ENCODE data around the gene SH3RF3.

SH3RF3 gene

GRCh38 chr2:109439986-109440385, 311.0 kb downstream of the SH3RF3 start:
- peak; percentile 43 for DNase-seq (ENCODE audit: low spot score)
- H3K27ac ChIP-seq: peak overlapping the region; percentile 91 to 99
- TF ChIP-seq CTCF (IDR thresholded peaks at IDR 0.05): no peak
- no peak overlapping the region for H3K4me3 ChIP-seq

- DNase-seq (ENCODE audit: low spot score): peak; percentile 74
- H3K27ac ChIP-seq: peak overlapping the region; percentile 91 to 99
- TF ChIP-seq CTCF (IDR thresholded peaks at IDR 0.05): no peak
- no peak overlapping the region for H3K4me3 ChIP-seq
Observed at GRCh38 chr2:109440499-109441156, 311.6 kb downstream of the SH3RF3 start.

- no peak for TF ChIP-seq CTCF (IDR thresholded peaks at IDR 0.05)
- Histone ChIP-seq H3K4me3 (no peak overlapping the region), H3K27ac (no peak overlapping the region)
- DNase-seq (ENCODE audit: low spot score): no peak
Observed at GRCh38 chr2:109442715-109443319, 313.8 kb downstream of the SH3RF3 start.

- Histone ChIP-seq H3K27ac (no peak overlapping the region), H3K4me3 (no peak overlapping the region)
- no peak for DNase-seq (ENCODE audit: low spot score)
- TF ChIP-seq CTCF (IDR thresholded peaks at IDR 0.05): no peak
Observed at GRCh38 chr2:109444916-109445315, 315.9 kb downstream of the SH3RF3 start.

- peak; percentile 73 for DNase-seq (ENCODE audit: low spot score)
- no peak for TF ChIP-seq CTCF (IDR thresholded peaks at IDR 0.05)
- Histone ChIP-seq H3K27ac (peak overlapping the region; percentile 73 to 92), H3K4me3 (no peak overlapping the region)
Observed at GRCh38 chr2:109446278-109447131, 317.5 kb downstream of the SH3RF3 start.

- Histone ChIP-seq H3K27ac (peak overlapping the region; percentile 5 to 92), H3K4me3 (no peak overlapping the region)
- DNase-seq (ENCODE audit: low spot score): peak; percentile 68
- TF ChIP-seq CTCF (IDR thresholded peaks at IDR 0.05): no peak
Observed at GRCh38 chr2:109447251-109447661, 318.3 kb downstream of the SH3RF3 start.
